ENCODE measurements around the gene HOXD4. TPM values are rescaled to one million over a fixed set of nuclear protein-coding genes. Genes with fewer than 3 reads are reported as not detected.

The HOXD4 gene
- total RNA-seq, 1 experiment from 2014 or later: 1.2 TPM

DNA sequence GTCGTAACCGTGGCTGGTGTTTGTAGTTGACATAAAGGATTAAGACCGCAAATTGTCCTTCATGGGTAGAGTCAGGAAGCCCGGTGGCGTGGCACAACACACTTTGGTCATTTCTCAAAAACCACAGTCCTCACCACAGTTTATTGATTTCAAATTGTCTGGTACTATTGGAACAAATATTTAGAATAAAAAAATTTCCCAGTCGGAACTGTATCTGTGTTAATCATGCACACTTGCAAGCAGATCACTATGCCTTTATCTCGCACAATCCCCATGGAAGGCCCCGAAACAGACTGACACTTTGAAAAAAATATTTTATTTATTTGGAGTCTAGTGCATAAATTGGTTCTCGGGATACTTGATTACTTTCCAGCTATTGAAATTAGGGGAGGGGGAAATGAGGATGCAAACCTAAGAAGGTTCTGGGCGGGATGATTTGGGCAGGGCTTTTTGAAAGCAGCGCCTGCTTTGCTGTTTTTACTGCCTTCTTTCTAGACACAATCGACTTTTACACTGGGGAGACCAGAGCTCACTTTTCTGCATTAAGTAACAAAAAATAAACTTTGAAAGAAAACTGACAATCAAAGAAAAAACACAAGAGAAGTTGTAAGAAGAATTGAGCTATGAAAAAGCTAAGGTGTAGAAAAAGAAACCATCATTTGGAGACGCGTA is 21.7 kb downstream of the HOXD4 start:
- H3K27me3 ChIP-seq (replicated peaks; ENCODE audit: control insufficient read depth, insufficient read depth, low read length): no peaks in the 10 kb centered on the region; the same call in 1 of the 2 replicates
- CTCF ChIA-PET: no interaction called here
- intact Hi-C loops (cut with micrococcal nuclease; ENCODE audit: unreplicated experiment): no loop called here

DNA sequence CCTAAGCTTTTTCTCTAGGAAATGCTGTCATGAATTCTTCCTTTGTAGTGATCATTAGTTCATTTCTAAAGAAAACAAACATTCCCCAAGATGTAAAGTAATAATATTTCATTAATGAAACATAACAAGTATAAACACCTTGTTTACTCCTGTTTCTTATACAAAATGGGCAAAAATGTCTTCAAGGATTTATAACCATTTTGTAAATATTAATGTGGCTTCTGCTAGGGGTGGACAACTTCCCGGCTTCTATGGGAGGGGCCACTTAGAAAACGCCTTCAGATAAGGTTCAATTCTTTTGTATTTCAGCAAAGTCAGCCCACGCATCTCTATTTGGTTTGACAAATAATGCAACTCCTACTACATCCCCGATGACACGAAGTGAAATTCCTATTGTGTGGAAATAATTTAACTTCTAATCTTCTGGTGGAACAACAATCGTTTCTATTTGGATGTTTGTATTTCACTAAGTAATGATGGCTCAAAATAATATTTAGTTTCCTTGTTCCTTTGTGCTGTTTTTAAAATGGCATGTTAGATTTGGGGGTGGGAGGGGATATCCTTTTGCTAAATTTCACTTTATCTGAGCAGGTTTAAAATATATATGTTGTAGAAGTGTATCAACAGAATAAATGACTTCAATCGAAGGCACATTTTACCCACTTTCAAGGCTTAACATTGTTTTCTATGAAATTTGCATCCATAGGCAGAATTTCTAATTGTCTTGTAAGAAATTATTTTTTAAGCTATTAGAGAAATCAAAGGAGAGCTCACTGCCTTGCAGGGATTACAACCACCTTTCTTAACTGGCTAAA is 22.4 kb downstream of the HOXD4 start:
- Mint-ChIP-seq H3K27ac (ENCODE audit: unreplicated experiment) (no peak overlapping the region), H3K36me3 (ENCODE audit: insufficient read depth, unreplicated experiment) (no peaks in the 10 kb centered on the region), H3K4me3 (ENCODE audit: unreplicated experiment) (peak overlapping the region; percentile 37), H3K9me3 (ENCODE audit: unreplicated experiment) (no peaks in the 10 kb centered on the region), H3K4me1 (ENCODE audit: low read depth, unreplicated experiment) (no peaks in the 10 kb centered on the region), H3K27me3 (ENCODE audit: insufficient read depth, unreplicated experiment) (peaks cover 9% of the 10 kb centered on the region)
- DNase-seq: no peak
- ChIA-PET POLR2A (no interaction called here), CTCF (interaction anchor here (0.5 to 0.6 kb wide), 2 partner anchors 272 to 281 kb away, joined by 3 to 4 read pairs; no protein-coding TSS in a partner anchor)
- H3K36me3 ChIP-seq (ENCODE audit: control insufficient read depth, insufficient read depth, low read length): no peaks in the 10 kb centered on the region
- H3K27me3 ChIP-seq (replicated peaks; ENCODE audit: control insufficient read depth, insufficient read depth, low read length): peaks cover 3% of the 10 kb centered on the region; the same call in 1 of the 2 replicates
- H3K9me3 ChIP-seq: no peaks in the 10 kb centered on the region
- no TSS peak for BruUV-seq (replicated peaks)
- peaks cover 7% of the 10 kb centered on the region; the same call in 1 of the 2 replicates for H3K4me1 ChIP-seq
- H3K4me3 ChIP-seq (ENCODE audit: low read depth, low read length): no peak overlapping the region
- TF ChIP-seq, protein P1, sequence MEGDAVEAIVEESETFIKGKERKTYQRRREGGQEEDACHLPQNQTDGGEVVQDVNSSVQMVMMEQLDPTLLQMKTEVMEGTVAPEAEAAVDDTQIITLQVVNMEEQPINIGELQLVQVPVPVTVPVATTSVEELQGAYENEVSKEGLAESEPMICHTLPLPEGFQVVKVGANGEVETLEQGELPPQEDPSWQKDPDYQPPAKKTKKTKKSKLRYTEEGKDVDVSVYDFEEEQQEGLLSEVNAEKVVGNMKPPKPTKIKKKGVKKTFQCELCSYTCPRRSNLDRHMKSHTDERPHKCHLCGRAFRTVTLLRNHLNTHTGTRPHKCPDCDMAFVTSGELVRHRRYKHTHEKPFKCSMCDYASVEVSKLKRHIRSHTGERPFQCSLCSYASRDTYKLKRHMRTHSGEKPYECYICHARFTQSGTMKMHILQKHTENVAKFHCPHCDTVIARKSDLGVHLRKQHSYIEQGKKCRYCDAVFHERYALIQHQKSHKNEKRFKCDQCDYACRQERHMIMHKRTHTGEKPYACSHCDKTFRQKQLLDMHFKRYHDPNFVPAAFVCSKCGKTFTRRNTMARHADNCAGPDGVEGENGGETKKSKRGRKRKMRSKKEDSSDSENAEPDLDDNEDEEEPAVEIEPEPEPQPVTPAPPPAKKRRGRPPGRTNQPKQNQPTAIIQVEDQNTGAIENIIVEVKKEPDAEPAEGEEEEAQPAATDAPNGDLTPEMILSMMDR (IDR thresholded peaks at IDR 0.05; ENCODE audit: insufficient read depth in 1 of 2, low read depth in 1 of 2, low read length in 1 of 2, severe bottlenecking in 1 of 2, unreplicated experiment in 1 of 2): no peak
- intact Hi-C loops (cut with micrococcal nuclease; ENCODE audit: unreplicated experiment): no loop called here

More for the DNA sequence above, 21.7 kb downstream of the HOXD4 start:
- no peak overlapping the region for H3K4me3 ChIP-seq (ENCODE audit: low read depth, low read length)
- DNase-seq: no peak
- H3K9me3 ChIP-seq: no peaks in the 10 kb centered on the region
- peaks cover 7% of the 10 kb centered on the region; the same call in 1 of the 2 replicates for H3K4me1 ChIP-seq
- no peaks in the 10 kb centered on the region for H3K9me3 Mint-ChIP-seq (ENCODE audit: unreplicated experiment)
- peaks cover 7% of the 10 kb centered on the region for H3K27me3 Mint-ChIP-seq (ENCODE audit: insufficient read depth, unreplicated experiment)
- no peaks in the 10 kb centered on the region for H3K36me3 Mint-ChIP-seq (ENCODE audit: insufficient read depth, unreplicated experiment)
- no peaks in the 10 kb centered on the region for H3K36me3 ChIP-seq (ENCODE audit: control insufficient read depth, insufficient read depth, low read length)
- H3K4me1 Mint-ChIP-seq (ENCODE audit: low read depth, unreplicated experiment): no peaks in the 10 kb centered on the region
- TF ChIP-seq, protein P1 (IDR thresholded peaks at IDR 0.05; ENCODE audit: insufficient read depth in 1 of 2, low read depth in 1 of 2, low read length in 1 of 2, severe bottlenecking in 1 of 2, unreplicated experiment in 1 of 2): no peak
- no peak overlapping the region for H3K4me3 Mint-ChIP-seq (ENCODE audit: unreplicated experiment)
- H3K27ac Mint-ChIP-seq (ENCODE audit: unreplicated experiment): no peak overlapping the region
- POLR2A ChIA-PET: no interaction called here
- BruUV-seq (replicated peaks): no TSS peak

DNA sequence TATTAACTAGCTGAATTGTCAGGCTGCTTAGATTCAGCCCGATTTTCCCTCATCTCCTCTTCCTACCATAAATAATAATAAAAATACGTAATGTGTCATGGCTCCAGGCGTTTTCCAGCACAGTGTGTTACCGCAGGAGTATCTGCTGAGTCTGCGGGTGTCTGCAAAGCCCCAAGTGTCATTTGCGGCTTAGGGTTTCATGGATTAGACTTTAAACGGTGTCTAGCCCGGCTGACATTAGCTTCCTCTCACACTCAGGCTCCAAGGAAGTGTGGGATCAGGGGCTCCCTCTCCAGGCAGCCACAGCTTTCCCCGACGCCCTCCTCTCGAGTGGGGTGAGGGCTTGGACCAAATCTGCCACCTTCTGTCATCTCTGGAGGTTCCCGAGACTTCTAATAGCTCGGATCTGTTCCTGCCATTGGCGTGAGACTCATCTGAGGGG is 23.1 kb downstream of the HOXD4 start:
- peaks cover 7% of the 10 kb centered on the region; the same call in 1 of the 2 replicates for H3K4me1 ChIP-seq
- POLR2A ChIA-PET: no interaction called here
- intact Hi-C loops (cut with micrococcal nuclease; ENCODE audit: unreplicated experiment): no loop called here
- H3K4me3 Mint-ChIP-seq (ENCODE audit: unreplicated experiment): peak overlapping the region; percentile 37
- no peak overlapping the region for H3K4me3 ChIP-seq (ENCODE audit: low read depth, low read length)
- H3K27me3 ChIP-seq (replicated peaks; ENCODE audit: control insufficient read depth, insufficient read depth, low read length): peaks cover 3% of the 10 kb centered on the region; the same call in 1 of the 2 replicates
- no peak overlapping the region for H3K27ac Mint-ChIP-seq (ENCODE audit: unreplicated experiment)
- DNase-seq: no peak
- H3K4me1 Mint-ChIP-seq (ENCODE audit: low read depth, unreplicated experiment): no peaks in the 10 kb centered on the region
- H3K36me3 ChIP-seq (ENCODE audit: control insufficient read depth, insufficient read depth, low read length): no peaks in the 10 kb centered on the region
- no peaks in the 10 kb centered on the region for H3K36me3 Mint-ChIP-seq (ENCODE audit: insufficient read depth, unreplicated experiment)
- TF ChIP-seq, protein P1 (IDR thresholded peaks at IDR 0.05; ENCODE audit: insufficient read depth in 1 of 2, low read depth in 1 of 2, low read length in 1 of 2, severe bottlenecking in 1 of 2, unreplicated experiment in 1 of 2): no peak
- H3K9me3 Mint-ChIP-seq (ENCODE audit: unreplicated experiment): no peaks in the 10 kb centered on the region
- peaks cover 12% of the 10 kb centered on the region for H3K27me3 Mint-ChIP-seq (ENCODE audit: insufficient read depth, unreplicated experiment)
- H3K9me3 ChIP-seq: no peaks in the 10 kb centered on the region
- no TSS peak for BruUV-seq (replicated peaks)
- CTCF ChIA-PET: interaction anchor here (0.5 to 0.7 kb wide), 3 partner anchors 51 to 281 kb away, joined by 3 to 4 read pairs (median 3); no protein-coding TSS in a partner anchor
